ENCODE data around the gene POM121L2.

DNA sequence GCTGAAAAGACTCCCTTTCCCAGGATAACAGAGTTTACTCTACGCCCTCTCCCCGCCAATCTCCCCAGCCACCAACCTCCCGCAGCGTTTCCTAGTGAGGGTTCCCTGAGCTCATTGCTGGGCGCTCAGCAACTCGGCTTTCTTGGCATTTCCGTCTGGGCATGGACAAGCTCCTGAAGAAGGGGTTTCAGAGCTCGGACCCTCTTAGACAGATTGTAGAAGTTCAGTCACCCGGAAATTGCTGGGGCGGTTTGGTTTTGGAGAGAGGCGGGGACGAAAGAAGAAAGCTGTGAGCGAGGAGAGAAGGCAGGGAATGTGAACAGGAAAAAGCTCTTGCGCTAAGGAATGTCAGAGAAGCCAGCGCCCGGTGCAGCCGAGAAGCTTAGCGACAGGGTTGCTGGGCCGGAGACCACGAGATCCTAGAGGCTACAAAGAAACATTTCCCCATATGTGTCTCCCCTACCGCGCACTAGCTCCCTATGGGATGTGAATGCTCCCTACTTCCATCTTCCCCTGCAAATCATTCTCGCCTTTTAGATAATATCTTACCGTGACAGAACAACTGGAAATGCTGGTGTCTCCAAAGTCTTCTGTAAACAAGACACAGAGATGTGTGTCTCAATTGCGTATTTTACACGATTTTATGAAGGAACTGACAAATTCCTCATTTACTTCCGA lies 15.8 kb downstream of the POM121L2 start:
- TF ChIP-seq, protein P1, sequence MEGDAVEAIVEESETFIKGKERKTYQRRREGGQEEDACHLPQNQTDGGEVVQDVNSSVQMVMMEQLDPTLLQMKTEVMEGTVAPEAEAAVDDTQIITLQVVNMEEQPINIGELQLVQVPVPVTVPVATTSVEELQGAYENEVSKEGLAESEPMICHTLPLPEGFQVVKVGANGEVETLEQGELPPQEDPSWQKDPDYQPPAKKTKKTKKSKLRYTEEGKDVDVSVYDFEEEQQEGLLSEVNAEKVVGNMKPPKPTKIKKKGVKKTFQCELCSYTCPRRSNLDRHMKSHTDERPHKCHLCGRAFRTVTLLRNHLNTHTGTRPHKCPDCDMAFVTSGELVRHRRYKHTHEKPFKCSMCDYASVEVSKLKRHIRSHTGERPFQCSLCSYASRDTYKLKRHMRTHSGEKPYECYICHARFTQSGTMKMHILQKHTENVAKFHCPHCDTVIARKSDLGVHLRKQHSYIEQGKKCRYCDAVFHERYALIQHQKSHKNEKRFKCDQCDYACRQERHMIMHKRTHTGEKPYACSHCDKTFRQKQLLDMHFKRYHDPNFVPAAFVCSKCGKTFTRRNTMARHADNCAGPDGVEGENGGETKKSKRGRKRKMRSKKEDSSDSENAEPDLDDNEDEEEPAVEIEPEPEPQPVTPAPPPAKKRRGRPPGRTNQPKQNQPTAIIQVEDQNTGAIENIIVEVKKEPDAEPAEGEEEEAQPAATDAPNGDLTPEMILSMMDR (IDR thresholded peaks at IDR 0.05), result no peak
- no peak for TF ChIP-seq POLR2A (IDR thresholded peaks at IDR 0.05)
